A172 (cell line): Measurements from ENCODE around the gene ZNF528. TPM values are rescaled to one million over a fixed set of nuclear protein-coding genes. Genes with fewer than 3 reads are reported as not detected.

Source experiments
- DNase-seq: peaks from one replicate; pipeline ENCODE4 v3.0.0-alpha.2; 2015; ENCODE audit warnings: low spot score
- total RNA-seq: library from RNA; depleted of rRNA; stranded (reverse); fragments of >200 nt; shearing (Covaris generic); gene quantifications from 2 replicates; pipeline ENCODE4 v1.2.3, GENCODE V29; 2014; rRNA removed

The ZNF528 gene
- 0.43 and 8.6 TPM in 2 replicates for total RNA-seq

DNA sequence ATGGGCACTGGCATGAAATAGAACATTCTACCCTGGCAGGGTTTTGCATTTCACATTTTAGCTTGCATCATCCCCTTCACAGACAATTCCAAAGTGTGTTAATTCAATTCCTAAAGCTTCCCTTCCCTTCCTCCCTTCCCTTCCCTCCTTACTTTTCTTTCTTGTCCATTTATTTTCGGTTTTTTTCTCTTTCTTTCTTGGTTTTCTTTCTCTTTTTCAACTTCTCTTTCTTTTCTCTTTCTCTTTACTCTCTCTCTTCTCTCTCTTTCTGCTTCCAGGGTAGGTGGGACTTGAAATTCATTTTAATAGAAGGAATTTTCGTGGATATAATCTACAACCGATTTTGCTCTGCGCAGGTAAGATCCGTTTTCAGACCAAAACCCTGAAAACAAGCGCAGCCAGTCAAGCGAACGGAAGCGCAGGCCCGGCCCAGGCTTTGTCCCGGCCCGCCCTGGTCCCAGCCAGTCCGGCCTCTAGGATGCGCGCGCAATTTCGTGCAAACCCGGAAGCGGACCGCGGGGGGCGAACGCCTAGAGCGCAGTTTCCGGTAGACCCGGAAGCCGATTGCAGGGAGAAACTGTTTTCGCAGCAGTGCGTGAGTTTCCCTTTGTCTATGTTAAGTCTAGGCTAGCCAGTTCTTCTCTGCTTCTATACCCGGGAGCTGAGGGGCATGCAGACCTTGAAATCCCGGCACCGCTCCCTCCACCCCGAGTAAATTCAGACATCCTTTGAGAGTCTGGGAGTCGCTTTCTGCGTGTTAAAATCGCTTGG lies at the start of gene ZNF528:
Gene ZNF528 (plus strand): TSS at position 540 of the 771 bp plus-strand sequence. CDS start 4,165 bp downstream, outside the sequence.
- peak; percentile 38 for DNase-seq

DNA sequence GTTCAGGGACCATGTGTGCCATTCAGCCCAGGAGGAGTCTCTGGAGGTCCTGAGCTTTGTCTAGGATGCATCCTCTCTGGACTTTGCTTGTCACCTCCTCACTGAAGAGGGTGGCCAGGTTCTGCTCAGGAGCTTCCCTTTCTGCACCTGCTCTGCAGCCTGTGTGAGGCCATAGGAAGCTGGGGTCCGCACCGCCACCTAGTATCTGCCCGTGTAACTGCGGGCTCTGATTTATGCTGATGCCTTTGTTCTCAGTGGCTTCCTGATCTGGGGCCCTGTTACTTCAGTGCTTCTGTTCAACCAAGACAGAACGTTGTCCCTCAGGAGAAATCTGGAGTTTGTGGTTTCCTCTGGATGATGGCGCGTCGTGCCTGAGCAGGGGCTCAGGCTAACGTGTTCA lies 46.1 kb upstream of the ZNF528 start:
- DNase-seq = no peak

DNA sequence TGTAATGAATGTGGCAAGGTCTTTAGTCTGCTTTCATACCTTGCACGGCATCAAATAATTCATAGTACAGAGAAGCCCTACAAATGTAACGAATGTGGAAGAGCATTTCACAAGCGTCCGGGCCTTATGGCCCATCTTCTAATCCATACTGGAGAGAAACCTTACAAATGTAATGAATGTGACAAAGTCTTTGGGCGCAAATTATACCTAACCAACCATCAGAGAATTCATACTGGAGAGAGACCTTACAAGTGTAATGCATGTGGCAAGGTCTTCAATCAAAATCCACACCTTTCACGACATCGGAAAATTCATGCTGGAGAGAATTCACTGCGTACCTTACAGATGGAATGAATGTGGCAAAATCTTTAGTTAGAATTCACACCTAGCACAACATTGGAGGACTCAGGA lies 31.2 kb upstream of the ZNF528 start:
- DNase-seq = no peak

DNA sequence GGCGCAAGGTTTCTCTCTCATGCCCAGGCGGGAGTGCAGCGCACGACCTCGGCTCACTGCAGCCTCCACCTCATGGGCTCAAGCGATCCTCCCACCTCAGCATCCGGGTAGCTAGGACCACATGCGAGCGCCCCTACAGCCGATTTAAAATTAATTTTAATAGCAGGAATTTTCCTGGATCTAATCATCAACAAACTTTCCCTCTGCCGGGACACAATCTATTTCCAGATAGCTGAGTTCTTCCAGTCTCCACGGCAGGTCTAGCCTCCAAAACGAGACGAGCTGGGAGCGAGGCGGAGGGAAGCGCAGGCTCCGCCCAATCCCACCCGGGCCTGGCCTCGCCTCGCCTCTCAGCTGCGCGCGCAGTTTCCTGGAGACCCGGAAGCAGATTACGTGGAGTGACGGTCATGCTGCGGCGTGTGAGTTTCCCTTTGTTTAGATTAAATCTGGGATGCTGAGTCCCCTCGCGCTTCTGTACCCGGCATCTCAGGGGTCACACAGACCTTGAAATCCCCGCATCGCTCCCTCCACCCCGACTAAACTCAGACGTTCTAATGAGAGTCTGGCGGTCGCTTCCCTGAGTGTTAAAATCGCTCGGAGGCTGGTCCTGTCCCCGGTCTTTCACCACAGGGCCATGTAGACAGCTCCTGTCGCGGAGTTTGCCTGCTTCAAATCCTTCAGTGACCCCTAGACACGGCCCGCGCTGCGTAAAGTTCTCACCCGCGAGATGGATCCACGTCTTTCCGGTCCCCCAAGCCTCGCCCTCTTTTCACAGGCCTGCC lies 27.9 kb upstream of the ZNF528 start, which contains the start of gene ZNF880:
Gene ZNF880 (plus strand): TSS at position 365 of the 782 bp plus-strand sequence. CDS start 43 bp downstream, at position 408.
- DNase-seq = no peak

- DNase-seq = no peak
Observed at GRCh38 chr19:52370341-52370710, 27.3 kb upstream of the ZNF528 start.

- no peak for DNase-seq
Observed at GRCh38 chr19:52391135-52391534, 6.5 kb upstream of the ZNF528 start.

DNA sequence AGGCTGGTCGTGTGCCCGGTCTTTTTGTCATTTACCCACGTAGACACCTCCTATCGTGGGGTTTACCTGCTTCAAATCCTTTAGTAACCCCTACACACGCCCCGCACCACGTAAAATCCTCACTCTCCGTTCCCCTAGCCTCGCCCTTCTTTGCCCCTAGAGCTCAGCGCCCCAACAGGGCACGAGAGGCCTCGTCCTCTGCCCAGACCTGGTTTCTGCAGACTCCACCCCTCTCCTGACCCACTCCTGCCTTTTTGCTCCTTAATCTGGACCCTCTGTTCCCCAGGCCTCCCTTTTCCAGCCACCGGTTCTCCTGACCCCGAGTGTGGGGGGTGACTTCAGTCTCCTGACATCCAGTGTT lies 412 bp downstream of the ZNF528 start:
- DNase-seq = no peak

GRCh38 chr19:52410276-52410675 lies 12.6 kb downstream of the ZNF528 start:
- peak; percentile 11 for DNase-seq

- no peak for DNase-seq
Observed at GRCh38 chr19:52415711-52416110, 18.1 kb downstream of the ZNF528 start.

GRCh38 chr19:52428937-52429336 lies 31.3 kb downstream of the ZNF528 start, which contains the start of gene ZNF534:
Gene ZNF534 (plus strand): TSS chr19:52429148. CDS start chr19:52431475, 2,327 bp downstream.
- no peak for DNase-seq

DNA sequence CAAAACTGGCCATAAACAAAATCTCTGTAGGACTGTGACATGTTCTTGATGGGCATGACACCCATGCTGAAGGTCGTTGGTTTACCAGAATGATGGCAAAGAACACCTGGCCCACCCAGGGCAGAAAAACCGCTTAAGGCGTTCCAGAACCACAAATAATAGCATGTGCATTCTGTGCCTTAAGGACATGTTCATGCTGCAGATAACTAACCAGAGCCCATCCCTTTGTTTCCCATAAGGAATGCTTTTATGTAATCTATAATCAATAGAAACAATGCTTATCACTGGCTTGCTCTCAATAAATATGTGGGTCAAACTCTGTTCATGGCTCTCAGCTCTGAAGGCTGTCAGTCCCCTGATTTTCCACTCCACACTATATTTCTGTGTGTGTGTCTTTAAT lies 44.5 kb downstream of the ZNF528 start:
- no peak for DNase-seq

DNA sequence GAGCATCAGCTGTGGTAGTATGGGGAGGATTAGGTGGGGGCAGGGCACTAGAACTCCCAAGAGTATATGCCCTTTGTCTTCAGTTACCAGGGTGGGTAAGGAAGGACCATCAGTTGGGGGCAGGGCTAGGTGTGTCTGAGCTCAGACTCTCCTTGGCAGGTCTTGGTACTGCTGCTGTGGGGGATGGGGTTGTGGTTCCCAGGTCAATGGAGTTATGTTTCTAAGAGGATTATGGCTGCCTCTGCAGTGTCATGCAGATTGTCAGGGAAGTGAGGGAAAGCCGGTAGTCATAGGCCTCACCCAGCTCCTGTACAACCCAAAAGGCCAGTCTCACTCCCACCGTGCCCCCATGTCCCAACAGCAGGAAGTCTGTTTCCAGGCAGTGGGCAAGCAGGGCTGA lies 46.9 kb downstream of the ZNF528 start:
- DNase-seq = no peak

- no peak for DNase-seq
Observed at GRCh38 chr19:52451241-52451640, 53.6 kb downstream of the ZNF528 start.

- DNase-seq = no peak
Observed at GRCh38 chr19:52453324-52454094, 55.9 kb downstream of the ZNF528 start, which contains the start of gene ZNF578. Gene ZNF578 (plus strand): TSS chr19:52453553. CDS start chr19:52501846, 48,293 bp downstream.

DNA sequence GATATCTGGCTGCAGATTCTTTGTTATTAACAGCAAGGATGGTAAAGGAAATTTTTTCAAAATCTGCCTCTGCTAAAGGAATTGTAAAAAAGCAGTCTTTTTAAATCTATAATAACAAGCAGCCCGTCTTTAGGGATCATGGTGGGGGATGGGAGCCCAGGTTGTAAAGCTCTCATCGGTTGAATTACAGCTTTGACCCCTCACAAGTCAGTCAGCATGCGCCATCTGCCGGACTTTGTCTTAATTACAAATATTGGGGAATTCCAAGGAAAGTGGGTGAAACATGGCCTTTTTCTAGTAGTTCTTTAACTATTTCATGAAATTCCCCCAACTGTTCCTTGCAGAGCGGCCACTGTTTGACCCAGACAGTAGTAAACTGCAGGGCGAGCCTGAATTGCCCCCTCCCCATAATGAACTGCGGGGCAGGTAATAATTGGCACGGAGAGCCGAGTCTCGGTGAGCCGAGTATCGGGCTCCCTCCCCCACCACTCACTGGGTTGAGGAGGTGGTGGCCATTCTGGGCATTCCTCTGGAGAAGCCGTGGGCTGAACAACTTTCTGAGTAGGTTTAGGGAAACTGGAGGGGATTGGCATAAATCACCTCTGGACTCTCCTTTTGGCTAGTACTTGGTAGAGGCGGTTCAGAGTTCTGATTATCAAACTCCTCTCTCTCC lies 67.3 kb downstream of the ZNF528 start:
- DNase-seq = peak; percentile 20

Other genes with a start within 250 kb of the ZNF528 start
- gene ZNF836, start 226.2 kb upstream of the ZNF528 start, total RNA-seq = 7.0 and 32.6 TPM in 2 replicates
- gene PPP2R1A, start 207.8 kb upstream of the ZNF528 start, total RNA-seq = 301 and 306 TPM in 2 replicates
- gene ZNF766, start 128.3 kb upstream of the ZNF528 start, total RNA-seq = 12.7 and 14.6 TPM in 2 replicates
- 11.3 and 12.6 TPM in 2 replicates for gene ZNF480, start 100.7 kb upstream of the ZNF528 start, total RNA-seq
- gene ZNF610, start 61.6 kb upstream of the ZNF528 start, total RNA-seq = 1.3 and 1.4 TPM in 2 replicates
- gene ZNF880, start 27.9 kb upstream of the ZNF528 start, total RNA-seq = 0.12 and 0.22 TPM in 2 replicates
- gene ZNF534, start 31.3 kb downstream of the ZNF528 start, total RNA-seq = not detected in 2 replicates
- not detected in 2 replicates for gene ZNF578, start 55.7 kb downstream of the ZNF528 start, total RNA-seq
- 2.2 and 2.5 TPM in 2 replicates for gene ZNF808, start 129.8 kb downstream of the ZNF528 start, total RNA-seq
- 4.9 and 6.3 TPM in 2 replicates for gene ZNF701, start 172.4 kb downstream of the ZNF528 start, total RNA-seq
- 57.1 and 57.3 TPM in 2 replicates for gene ZNF83, start 240.5 kb downstream of the ZNF528 start, total RNA-seq